IMR-90 (cell line): ENCODE data around the gene PPIP5K2. TPM values are rescaled to one million over a fixed set of nuclear protein-coding genes. Genes with fewer than 3 reads are reported as not detected.

Experiments used
- ATAC-seq: fragments of 200-7000 bp; cut with Tn5 transposase; 2 replicates; pipeline ENCODE4 v1.9.1; 2020; ENCODE audit warnings: low read depth, mild to moderate bottlenecking, moderate library complexity
- BruUV-seq: library from RNA; stranded (reverse); fragments of 400-500 nt; replicated peaks from 2 replicates; lab custom pipeline; 2021; lab: Mats Ljungman, UMichigan
- CTCF ChIA-PET: fragments of 300-600 bp; formaldehyde crosslinking; extraction: SDS; loops from one replicate; lab custom pipeline; 2021; ENCODE audit warnings: antibody characterized with exemption; lab: Yijun Ruan, JAX
- POLR2A ChIA-PET: fragments of 300-600 bp; sonication (Branson Sonifier 250); formaldehyde crosslinking; loops from one replicate; lab custom pipeline; 2022; ENCODE audit warnings: antibody characterized with exemption; ENCODE audit not compliant: unreplicated experiment; lab: Charles Lee
- DNase-seq: peaks from one replicate; pipeline ENCODE4 v3.0.0; 2013
- H2AFZ ChIP-seq: replicated peaks from 2 replicates; pipeline ENCODE3; 2013; ENCODE audit warnings: low read length, mild to moderate bottlenecking; ENCODE audit not compliant: poor library complexity
- H2AK5ac ChIP-seq: 2 replicates; pipeline ENCODE4 v1.6.1; 2013; ENCODE audit warnings: low read depth, low read length, inconsistent platforms
- H2AK9ac ChIP-seq: replicated peaks from 2 replicates; pipeline ENCODE3; 2013; ENCODE audit warnings: mild to moderate bottlenecking, low read depth, low read length, moderate library complexity; ENCODE audit not compliant: poor library complexity
- H2BK120ac ChIP-seq: 2 replicates; pipeline ENCODE4 v1.6.1; 2013; ENCODE audit warnings: low read depth, low read length, inconsistent platforms
- H2BK15ac ChIP-seq: 3 replicates; pipeline ENCODE4 v1.6.1; 2013; ENCODE audit warnings: low read depth, low read length, inconsistent platforms
- H2BK20ac ChIP-seq: 2 replicates; pipeline ENCODE4 v1.6.1; 2013; ENCODE audit warnings: low read depth, mild to moderate bottlenecking, inconsistent platforms, low read length, moderate library complexity
- H2BK5ac ChIP-seq: 2 replicates; pipeline ENCODE4 v1.6.1; 2013; ENCODE audit warnings: mild to moderate bottlenecking, low read depth, low read length, inconsistent platforms; ENCODE audit not compliant: poor library complexity, severe bottlenecking
- H3K14ac ChIP-seq: replicated peaks from 2 replicates; pipeline ENCODE4 v1.6.1; 2013; ENCODE audit warnings: low read depth, low read length, inconsistent platforms
- H3K18ac ChIP-seq: 2 replicates; pipeline ENCODE4 v1.6.1; 2013; ENCODE audit warnings: low read depth, low read length, control low read depth
- H3K23ac ChIP-seq: 2 replicates; pipeline ENCODE4 v1.6.1; 2013; ENCODE audit warnings: low read depth, low read length, inconsistent platforms
- H3K27ac ChIP-seq: 2 replicates; pipeline ENCODE4 v1.5.1; 2013; ENCODE audit warnings: mild to moderate bottlenecking, control low read depth, low read length; ENCODE audit not compliant: insufficient read depth
- H3K27me3 ChIP-seq: 2 replicates; pipeline ENCODE4 v1.6.1; 2013; ENCODE audit warnings: low read length; ENCODE audit not compliant: control insufficient read depth, insufficient read depth
- H3K36me3 ChIP-seq: 2 replicates; pipeline ENCODE4 v1.6.1; 2013; ENCODE audit warnings: low read length, mixed read lengths; ENCODE audit not compliant: control insufficient read depth, insufficient read depth
- H3K4ac ChIP-seq: 2 replicates; pipeline ENCODE4 v1.6.1; 2013; ENCODE audit warnings: low read depth, low read length, inconsistent platforms
- H3K4me1 ChIP-seq: 2 replicates; pipeline ENCODE4 v1.6.1; 2013; ENCODE audit warnings: low read length, mixed read lengths; ENCODE audit not compliant: control insufficient read depth, insufficient read depth
- H3K4me2 ChIP-seq: 2 replicates; pipeline ENCODE4 v1.6.1; 2013; ENCODE audit warnings: low read depth, mild to moderate bottlenecking, control low read depth, low read length, moderate library complexity
- H3K4me3 ChIP-seq: 2 replicates; pipeline ENCODE4 v1.5.1; 2013; ENCODE audit warnings: low read depth, mild to moderate bottlenecking, control low read depth, low read length, moderate library complexity; ENCODE audit not compliant: insufficient read depth
- H3K56ac ChIP-seq: 2 replicates; pipeline ENCODE4 v1.6.1; 2013; ENCODE audit warnings: low read length, inconsistent platforms; ENCODE audit not compliant: insufficient read depth; ENCODE audit errors: extremely low read depth
- H3K79me1 ChIP-seq, 2 experiments: 2 replicates each; pipeline ENCODE4 v1.6.1; 2013; ENCODE audit warnings: low read length in 2 of 2, inconsistent platforms in 1 of 2, low read depth in 1 of 2
- H3K9ac ChIP-seq: 2 replicates; pipeline ENCODE4 v1.6.1; 2013; ENCODE audit warnings: low read depth, low read length, control low read depth
- H3K9me1 ChIP-seq: 2 replicates; pipeline ENCODE4 v1.6.1; 2013; ENCODE audit warnings: low read length, inconsistent platforms; ENCODE audit not compliant: insufficient read depth
- H3K9me3 ChIP-seq: 2 replicates; pipeline ENCODE4 v1.6.1; 2013; ENCODE audit warnings: low read length; ENCODE audit not compliant: control insufficient read depth, insufficient read depth
- H4K20me1 ChIP-seq: 2 replicates; pipeline ENCODE4 v1.6.1; 2013; ENCODE audit warnings: low read length, inconsistent platforms; ENCODE audit not compliant: insufficient read depth
- H4K5ac ChIP-seq: 2 replicates; pipeline ENCODE4 v1.6.1; 2013; ENCODE audit warnings: mild to moderate bottlenecking, low read depth, low read length, control low read depth
- H4K8ac ChIP-seq, 2 experiments: 2 replicates each; pipeline ENCODE4 v1.6.1; 2013; ENCODE audit warnings: low read depth in 2 of 2, low read length in 2 of 2, control low read depth in 1 of 2, inconsistent platforms in 1 of 2
- H4K91ac ChIP-seq: 2 replicates; pipeline ENCODE4 v1.6.1; 2013; ENCODE audit warnings: low read depth, low read length, inconsistent platforms; ENCODE audit not compliant: insufficient read depth
- BHLHE40 ChIP-seq: fragments of 150-350 bp; IDR thresholded peaks from 2 replicates; pipeline ENCODE4 v1.6.1; 2016; ENCODE audit warnings: mild to moderate bottlenecking, low read depth, low read length
- CEBPB ChIP-seq: IDR thresholded peaks from 2 replicates; pipeline ENCODE4 v1.6.1; 2012; ENCODE audit warnings: low read depth, low read length, improper control_type of control experiment
- CHD1 ChIP-seq: IDR thresholded peaks from 2 replicates; pipeline ENCODE4 v1.6.1; 2012; ENCODE audit warnings: low read depth, low read length, improper control_type of control experiment
- FOS ChIP-seq: fragments of 150-350 bp; IDR thresholded peaks from 2 replicates; pipeline ENCODE4 v1.6.1; 2016; ENCODE audit warnings: low read depth, low read length
- MAFK ChIP-seq: IDR thresholded peaks from 2 replicates; pipeline ENCODE4 v1.6.1; 2012; ENCODE audit warnings: low read depth, low read length, improper control_type of control experiment
- MAZ ChIP-seq: IDR thresholded peaks from 2 replicates; pipeline ENCODE4 v1.6.1; 2012; ENCODE audit warnings: low read depth, mild to moderate bottlenecking, low read length, improper control_type of control experiment, moderate library complexity, borderline replicate concordance
- MXI1 ChIP-seq: IDR thresholded peaks from 2 replicates; pipeline ENCODE4 v1.6.1; 2012; ENCODE audit warnings: low read depth, mild to moderate bottlenecking, low read length, moderate library complexity, borderline replicate concordance
- NFE2L2 ChIP-seq: fragments of 150-350 bp; IDR thresholded peaks from 2 replicates; pipeline ENCODE4 v1.6.1; 2016; ENCODE audit warnings: low read depth, mild to moderate bottlenecking, low read length
- POLR2A ChIP-seq: IDR thresholded peaks from 2 replicates; pipeline ENCODE4 v1.6.1; 2012; ENCODE audit warnings: mild to moderate bottlenecking, low read depth, low read length
- RAD21 ChIP-seq: IDR thresholded peaks from 2 replicates; pipeline ENCODE4 v1.6.1; 2012; ENCODE audit warnings: low read length, improper control_type of control experiment
- RCOR1 ChIP-seq: IDR thresholded peaks from 2 replicates; pipeline ENCODE4 v1.6.1; 2012; ENCODE audit warnings: mild to moderate bottlenecking, low read length, improper control_type of control experiment; ENCODE audit not compliant: insufficient replicate concordance
- RFX5 ChIP-seq: IDR thresholded peaks from 2 replicates; pipeline ENCODE4 v1.8.0; 2012; ENCODE audit warnings: low read depth, mild to moderate bottlenecking, low read length, moderate library complexity
- SMC3 ChIP-seq: fragments of 150-350 bp; IDR thresholded peaks from 2 replicates; pipeline ENCODE4 v1.6.1; 2016; ENCODE audit warnings: low read depth, mild to moderate bottlenecking, antibody characterized with exemption, low read length, moderate library complexity
- WGBS, 2 experiments: methylation state at CpG; one replicate each; pipeline versions ENCODE4 v1.1.5 to v1.1.7; 2013; ENCODE audit warnings: missing lambda C conversion rate in 2 of 2; ENCODE audit not compliant: insufficient read length in 1 of 2; ENCODE audit errors: extremely low coverage in 2 of 2; 5-methylcytosine and 5-hydroxymethylcytosine counted together
- dilution Hi-C: fragments of 300-500 bp; cut with HindIII; formaldehyde crosslinking; loops from one replicate; pipeline ENCODE4 v1.14.3; 2018; ENCODE audit warnings: low sequenced_read_pairs; ENCODE audit not compliant: unreplicated experiment
- in situ Hi-C: fragments of 300-500 bp; cut with MboI; formaldehyde crosslinking; loops from 3 replicates; pipeline ENCODE4 v1.14.3; 2019; ENCODE audit warnings: low sequenced_read_pairs, inconsistent platforms, mixed read lengths
- intact Hi-C: fragments of 100-400 bp; cut with micrococcal nuclease; formaldehyde crosslinking; loops from 2 replicates; pipeline ENCODE4 v1.10.0; 2022
- polyA plus RNA-seq, 3 experiments: library from polyadenylated mRNA; depleted of rRNA; stranded (reverse); fragments of >200 nt; gene quantifications; 2 replicates each; pipeline ENCODE4 v1.2.3, GENCODE V29; 2012; ENCODE audit warnings: low replicate concordance in 1 of 3
- total RNA-seq: library from RNA; depleted of rRNA; stranded (reverse); fragments of >200 nt; gene quantifications from 2 replicates; pipeline ENCODE4 v1.2.3, GENCODE V29; 2012
- TF ChIP-seq, protein P1 (sequence below): fragments of 150-350 bp; IDR thresholded peaks from 2 replicates; pipeline ENCODE4 v1.6.1; 2016; ENCODE audit warnings: low read depth, mild to moderate bottlenecking, low read length, moderate library complexity, borderline replicate concordance
- TF ChIP-seq, protein P2 (sequence below): fragments of 150-350 bp; IDR thresholded peaks from 2 replicates; pipeline ENCODE4 v1.6.1; 2017; ENCODE audit warnings: mild to moderate bottlenecking, antibody characterized with exemption, low read length, low read depth
- TF ChIP-seq, protein P3 (sequence below): conservative IDR thresholded peaks from 2 replicates; pipeline ENCODE4 v1.5.1; 2012; ENCODE audit warnings: mild to moderate bottlenecking, low read depth, low read length, improper control_type of control experiment

PPIP5K2 gene
- total and polyA plus RNA-seq, 2 of the 4 experiments (the other 2 are of a cell fraction), result 32.4 to 67.6 TPM

DNA sequence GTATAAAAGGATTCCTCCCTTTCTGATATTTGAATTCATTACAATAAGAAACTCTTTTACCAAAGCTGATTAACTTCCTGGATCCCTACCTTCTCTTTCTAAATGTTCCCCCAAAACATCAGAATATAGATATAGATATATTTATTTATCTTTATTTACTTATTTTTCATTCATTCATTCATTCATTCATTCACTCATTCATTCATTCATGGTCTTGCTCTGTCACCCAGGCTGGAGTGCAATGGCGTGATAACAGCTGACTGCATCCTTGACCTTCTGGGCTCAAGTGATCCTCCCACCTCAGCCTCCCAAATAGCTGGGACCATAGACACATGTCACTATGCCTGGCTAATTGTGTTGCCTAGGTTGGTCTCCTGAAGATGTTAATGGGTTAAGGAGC lies 30.8 kb upstream of the PPIP5K2 start:
- in situ Hi-C loops, result no loop called here
- BruUV-seq, result no TSS peak

More for the DNA sequence above, 30.8 kb upstream of the PPIP5K2 start:
- no peak overlapping the region for H2BK20ac ChIP-seq
- peaks cover 5% of the 10 kb centered on the region; the same call in 1 of the 2 replicates for H3K36me3 ChIP-seq
- H3K56ac ChIP-seq, result no peak overlapping the region
- no peak overlapping the region for H2AK9ac ChIP-seq
- DNase-seq (no peak), ATAC-seq (no peak)
- H3K27me3 ChIP-seq, result no peaks in the 10 kb centered on the region
- no CpG with 5 or more reads among the region's 1 CpG for WGBS, 2 experiments
- H3K4ac ChIP-seq, result no peak overlapping the region
- peaks cover 3% of the 10 kb centered on the region; the same call in 1 of the 2 replicates for H3K9me3 ChIP-seq
- no peaks in the 10 kb centered on the region for H3K4me1 ChIP-seq
- H3K4me3 ChIP-seq, result no peak overlapping the region
- H3K14ac ChIP-seq, result no peak overlapping the region
- no peaks in the 10 kb centered on the region for H3K9me1 ChIP-seq
- CTCF ChIA-PET, result no interaction called here
- no peak overlapping the region for H2BK120ac ChIP-seq
- H3K27ac ChIP-seq, result no peak overlapping the region
- H4K8ac ChIP-seq, result no peak overlapping the region
- POLR2A ChIA-PET, result no interaction called here
- no peak overlapping the region for H2BK5ac ChIP-seq
- no peak for TF ChIP-seq RFX5
- TF ChIP-seq MXI1, result no peak
- TF ChIP-seq RCOR1, result no peak
- TF ChIP-seq CHD1, result no peak
- no peak for TF ChIP-seq MAZ
- TF ChIP-seq, protein P1, sequence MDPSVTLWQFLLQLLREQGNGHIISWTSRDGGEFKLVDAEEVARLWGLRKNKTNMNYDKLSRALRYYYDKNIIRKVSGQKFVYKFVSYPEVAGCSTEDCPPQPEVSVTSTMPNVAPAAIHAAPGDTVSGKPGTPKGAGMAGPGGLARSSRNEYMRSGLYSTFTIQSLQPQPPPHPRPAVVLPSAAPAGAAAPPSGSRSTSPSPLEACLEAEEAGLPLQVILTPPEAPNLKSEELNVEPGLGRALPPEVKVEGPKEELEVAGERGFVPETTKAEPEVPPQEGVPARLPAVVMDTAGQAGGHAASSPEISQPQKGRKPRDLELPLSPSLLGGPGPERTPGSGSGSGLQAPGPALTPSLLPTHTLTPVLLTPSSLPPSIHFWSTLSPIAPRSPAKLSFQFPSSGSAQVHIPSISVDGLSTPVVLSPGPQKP, result no peak
- TF ChIP-seq CEBPB, result no peak
- no peak for TF ChIP-seq POLR2A
- TF ChIP-seq SMC3, result no peak
- TF ChIP-seq NFE2L2, result no peak
- TF ChIP-seq MAFK, result no peak
- TF ChIP-seq, protein P2, sequence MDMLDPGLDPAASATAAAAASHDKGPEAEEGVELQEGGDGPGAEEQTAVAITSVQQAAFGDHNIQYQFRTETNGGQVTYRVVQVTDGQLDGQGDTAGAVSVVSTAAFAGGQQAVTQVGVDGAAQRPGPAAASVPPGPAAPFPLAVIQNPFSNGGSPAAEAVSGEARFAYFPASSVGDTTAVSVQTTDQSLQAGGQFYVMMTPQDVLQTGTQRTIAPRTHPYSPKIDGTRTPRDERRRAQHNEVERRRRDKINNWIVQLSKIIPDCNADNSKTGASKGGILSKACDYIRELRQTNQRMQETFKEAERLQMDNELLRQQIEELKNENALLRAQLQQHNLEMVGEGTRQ, result no peak
- TF ChIP-seq BHLHE40, result no peak
- TF ChIP-seq RAD21, result no peak
- TF ChIP-seq, protein P3, sequence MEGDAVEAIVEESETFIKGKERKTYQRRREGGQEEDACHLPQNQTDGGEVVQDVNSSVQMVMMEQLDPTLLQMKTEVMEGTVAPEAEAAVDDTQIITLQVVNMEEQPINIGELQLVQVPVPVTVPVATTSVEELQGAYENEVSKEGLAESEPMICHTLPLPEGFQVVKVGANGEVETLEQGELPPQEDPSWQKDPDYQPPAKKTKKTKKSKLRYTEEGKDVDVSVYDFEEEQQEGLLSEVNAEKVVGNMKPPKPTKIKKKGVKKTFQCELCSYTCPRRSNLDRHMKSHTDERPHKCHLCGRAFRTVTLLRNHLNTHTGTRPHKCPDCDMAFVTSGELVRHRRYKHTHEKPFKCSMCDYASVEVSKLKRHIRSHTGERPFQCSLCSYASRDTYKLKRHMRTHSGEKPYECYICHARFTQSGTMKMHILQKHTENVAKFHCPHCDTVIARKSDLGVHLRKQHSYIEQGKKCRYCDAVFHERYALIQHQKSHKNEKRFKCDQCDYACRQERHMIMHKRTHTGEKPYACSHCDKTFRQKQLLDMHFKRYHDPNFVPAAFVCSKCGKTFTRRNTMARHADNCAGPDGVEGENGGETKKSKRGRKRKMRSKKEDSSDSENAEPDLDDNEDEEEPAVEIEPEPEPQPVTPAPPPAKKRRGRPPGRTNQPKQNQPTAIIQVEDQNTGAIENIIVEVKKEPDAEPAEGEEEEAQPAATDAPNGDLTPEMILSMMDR, result no peak
- no peak for TF ChIP-seq FOS
- no peak overlapping the region for H3K9ac ChIP-seq
- H3K4me2 ChIP-seq, result no peak overlapping the region
- no peak overlapping the region for H4K5ac ChIP-seq
- no peak overlapping the region for H2AK5ac ChIP-seq
- intact Hi-C loops, result no loop called here
- dilution Hi-C loops, result no loop called here
- no peaks in the 10 kb centered on the region for H4K20me1 ChIP-seq
- no peak overlapping the region for H3K18ac ChIP-seq
- no peak overlapping the region for H3K23ac ChIP-seq
- no peak overlapping the region for H2AFZ ChIP-seq
- no peaks in the 10 kb centered on the region; a peak in 1 of 4 replicates for H3K79me1 ChIP-seq
- H2BK15ac ChIP-seq, result no peak overlapping the region
- no peak overlapping the region for H4K91ac ChIP-seq
